ENCODE measurements around the gene GPC2. TPM values are rescaled to one million over a fixed set of nuclear protein-coding genes. Genes with fewer than 3 reads are reported as not detected.
"Not testable (repeated sequence)": the region's sequence is repeated elsewhere in the genome, so short reads cannot be mapped to it uniquely, and the experiment has no call there.

Gene GPC2
- total RNA-seq, 1 donor, result 1.4 TPM

DNA sequence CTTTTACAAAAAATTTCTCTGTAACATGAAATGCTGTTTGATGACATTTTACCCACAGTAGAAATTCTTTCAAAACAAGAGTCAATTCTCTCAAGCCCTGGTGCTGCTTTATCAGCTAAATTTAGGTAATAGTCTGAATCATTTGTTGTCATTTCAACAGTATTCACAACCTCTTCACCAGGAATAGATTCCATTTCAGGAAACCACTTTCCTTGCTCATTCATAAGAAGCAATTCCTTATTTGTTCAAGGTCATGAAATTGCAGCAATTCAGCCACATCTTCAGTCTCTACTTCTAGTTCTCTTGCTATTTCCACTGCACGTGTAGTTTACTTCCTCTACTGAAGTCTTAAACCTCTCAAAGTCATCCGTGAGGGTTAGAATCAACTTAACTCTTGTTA lies 14.6 kb upstream of the GPC2 start:
- no peaks in the 10 kb centered on the region for H3K79me2 ChIP-seq (ENCODE audit: insufficient read depth, low read length)
- DNase-seq (ENCODE audit: insufficient read length, low spot score, missing footprints), result no peak
- no peak overlapping the region for H3K27ac ChIP-seq (ENCODE audit: low read depth, low read length)
- TF ChIP-seq, protein P1, sequence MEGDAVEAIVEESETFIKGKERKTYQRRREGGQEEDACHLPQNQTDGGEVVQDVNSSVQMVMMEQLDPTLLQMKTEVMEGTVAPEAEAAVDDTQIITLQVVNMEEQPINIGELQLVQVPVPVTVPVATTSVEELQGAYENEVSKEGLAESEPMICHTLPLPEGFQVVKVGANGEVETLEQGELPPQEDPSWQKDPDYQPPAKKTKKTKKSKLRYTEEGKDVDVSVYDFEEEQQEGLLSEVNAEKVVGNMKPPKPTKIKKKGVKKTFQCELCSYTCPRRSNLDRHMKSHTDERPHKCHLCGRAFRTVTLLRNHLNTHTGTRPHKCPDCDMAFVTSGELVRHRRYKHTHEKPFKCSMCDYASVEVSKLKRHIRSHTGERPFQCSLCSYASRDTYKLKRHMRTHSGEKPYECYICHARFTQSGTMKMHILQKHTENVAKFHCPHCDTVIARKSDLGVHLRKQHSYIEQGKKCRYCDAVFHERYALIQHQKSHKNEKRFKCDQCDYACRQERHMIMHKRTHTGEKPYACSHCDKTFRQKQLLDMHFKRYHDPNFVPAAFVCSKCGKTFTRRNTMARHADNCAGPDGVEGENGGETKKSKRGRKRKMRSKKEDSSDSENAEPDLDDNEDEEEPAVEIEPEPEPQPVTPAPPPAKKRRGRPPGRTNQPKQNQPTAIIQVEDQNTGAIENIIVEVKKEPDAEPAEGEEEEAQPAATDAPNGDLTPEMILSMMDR (IDR thresholded peaks at IDR 0.05; ENCODE audit: extremely low read depth, low read depth, low read length), result no peak
- H3K4me3 ChIP-seq (ENCODE audit: insufficient read depth, low read length), result no peak overlapping the region
- no peaks in the 10 kb centered on the region for H4K20me1 ChIP-seq (ENCODE audit: insufficient read depth, low read length)
- no peaks in the 10 kb centered on the region for H3K9me3 ChIP-seq (ENCODE audit: low read depth, low read length)
- H2AFZ ChIP-seq (ENCODE audit: low read length), result peak overlapping the region; percentile 70
- no peaks in the 10 kb centered on the region for H3K27me3 ChIP-seq (ENCODE audit: insufficient read depth, low read length)
- peaks cover 13% of the 10 kb centered on the region for H3K4me1 ChIP-seq (ENCODE audit: insufficient read depth, low read length)
- H3K4me2 ChIP-seq (ENCODE audit: insufficient read depth, low read length), result peak overlapping the region; percentile 18
- no peaks in the 10 kb centered on the region for H3K36me3 ChIP-seq (ENCODE audit: insufficient read depth, low read length)

- TF ChIP-seq, protein P1 (IDR thresholded peaks at IDR 0.05; ENCODE audit: extremely low read depth, low read depth, low read length), result peak; percentile 50
- Histone ChIP-seq H4K20me1 (ENCODE audit: insufficient read depth, low read length) (no peaks in the 10 kb centered on the region), H3K4me2 (ENCODE audit: insufficient read depth, low read length) (no peak overlapping the region), H3K4me3 (ENCODE audit: insufficient read depth, low read length) (no peak overlapping the region), H3K9me3 (ENCODE audit: low read depth, low read length) (no peaks in the 10 kb centered on the region), H3K27me3 (ENCODE audit: insufficient read depth, low read length) (no peaks in the 10 kb centered on the region), H3K79me2 (ENCODE audit: insufficient read depth, low read length) (no peaks in the 10 kb centered on the region), H3K27ac (ENCODE audit: low read depth, low read length) (no peak overlapping the region), H3K36me3 (ENCODE audit: insufficient read depth, low read length) (no peaks in the 10 kb centered on the region), H3K4me1 (ENCODE audit: insufficient read depth, low read length) (peaks cover 13% of the 10 kb centered on the region), H2AFZ (ENCODE audit: low read length) (peak overlapping the region; percentile 63)
- no peak for DNase-seq (ENCODE audit: insufficient read length, low spot score, missing footprints)
Measured at GRCh38 chr7:100190048-100190711, 13.0 kb upstream of the GPC2 start.

DNA sequence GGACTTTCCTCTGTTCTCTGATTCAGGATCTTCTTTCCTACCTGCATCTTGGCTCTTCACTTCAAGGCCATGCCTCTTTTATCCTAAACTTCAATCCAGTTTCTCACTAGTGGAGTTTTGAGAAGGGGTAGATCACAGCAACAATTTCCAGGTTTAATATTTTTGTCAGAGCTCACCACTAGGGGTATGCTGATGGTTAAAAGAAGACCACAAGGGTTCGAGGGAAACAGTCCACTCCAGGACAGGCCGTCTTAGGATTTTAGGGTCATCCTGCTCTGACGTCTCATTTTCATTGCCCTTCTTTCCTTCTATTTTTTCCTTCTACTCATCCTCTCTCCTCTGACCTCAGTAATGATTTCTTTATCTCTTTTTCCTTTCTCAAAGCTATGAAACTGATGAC lies 11.9 kb upstream of the GPC2 start:
- Histone ChIP-seq H3K27me3 (ENCODE audit: insufficient read depth, low read length) (no peaks in the 10 kb centered on the region), H3K36me3 (ENCODE audit: insufficient read depth, low read length) (no peaks in the 10 kb centered on the region), H3K4me1 (ENCODE audit: insufficient read depth, low read length) (peaks cover 13% of the 10 kb centered on the region), H3K79me2 (ENCODE audit: insufficient read depth, low read length) (no peaks in the 10 kb centered on the region), H2AFZ (ENCODE audit: low read length) (no peak overlapping the region), H3K4me2 (ENCODE audit: insufficient read depth, low read length) (no peak overlapping the region), H4K20me1 (ENCODE audit: insufficient read depth, low read length) (no peaks in the 10 kb centered on the region), H3K27ac (ENCODE audit: low read depth, low read length) (no peak overlapping the region), H3K9me3 (ENCODE audit: low read depth, low read length) (no peaks in the 10 kb centered on the region), H3K4me3 (ENCODE audit: insufficient read depth, low read length) (no peak overlapping the region)
- no peak for DNase-seq (ENCODE audit: insufficient read length, low spot score, missing footprints)
- TF ChIP-seq, protein P1 (IDR thresholded peaks at IDR 0.05; ENCODE audit: extremely low read depth, low read depth, low read length), result peak; percentile 26

DNA sequence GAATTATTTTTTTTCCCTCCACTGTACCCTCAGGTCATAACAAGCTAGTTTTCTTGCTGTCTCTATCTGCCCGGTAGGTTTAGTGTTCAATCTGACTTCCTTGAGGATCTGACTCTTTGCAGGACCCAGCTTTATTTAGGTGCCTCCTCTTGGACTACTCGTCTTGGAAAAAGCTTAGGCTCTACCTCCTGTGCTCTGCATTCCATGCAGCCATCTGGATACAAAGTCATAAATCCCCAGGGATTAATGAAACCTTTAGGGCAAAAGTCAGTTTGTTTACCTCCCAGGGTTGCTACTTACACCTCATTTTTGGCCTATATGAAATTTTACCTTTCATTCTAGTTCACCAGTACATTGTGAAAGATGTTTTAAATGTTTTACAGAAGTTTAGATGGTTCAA lies 8.5 kb upstream of the GPC2 start:
- Histone ChIP-seq H3K27ac (ENCODE audit: low read depth, low read length) (no peak overlapping the region), H3K79me2 (ENCODE audit: insufficient read depth, low read length) (no peaks in the 10 kb centered on the region)

GRCh38 chr7:100183090-100183489 lies 5.9 kb upstream of the GPC2 start:
- H3K27me3 ChIP-seq (ENCODE audit: insufficient read depth, low read length); H4K20me1 ChIP-seq (ENCODE audit: insufficient read depth, low read length); H3K36me3 ChIP-seq (ENCODE audit: insufficient read depth, low read length); H3K79me2 ChIP-seq (ENCODE audit: insufficient read depth, low read length); H3K9me3 ChIP-seq (ENCODE audit: low read depth, low read length); H2AFZ ChIP-seq (ENCODE audit: low read length); DNase-seq (ENCODE audit: insufficient read length, low spot score, missing footprints); H3K4me3 ChIP-seq (ENCODE audit: insufficient read depth, low read length); H3K4me1 ChIP-seq (ENCODE audit: insufficient read depth, low read length); H3K4me2 ChIP-seq (ENCODE audit: insufficient read depth, low read length); H3K27ac ChIP-seq (ENCODE audit: low read depth, low read length): not testable (repeated sequence)

More for the DNA sequence above, 8.5 kb upstream of the GPC2 start:
- TF ChIP-seq, protein P1 (IDR thresholded peaks at IDR 0.05; ENCODE audit: extremely low read depth, low read depth, low read length), result no peak
- Histone ChIP-seq H3K4me1 (ENCODE audit: insufficient read depth, low read length) (peaks cover 2% of the 10 kb centered on the region), H3K4me3 (ENCODE audit: insufficient read depth, low read length) (no peak overlapping the region), H3K9me3 (ENCODE audit: low read depth, low read length) (no peaks in the 10 kb centered on the region), H3K36me3 (ENCODE audit: insufficient read depth, low read length) (no peaks in the 10 kb centered on the region), H2AFZ (ENCODE audit: low read length) (no peak overlapping the region), H4K20me1 (ENCODE audit: insufficient read depth, low read length) (no peaks in the 10 kb centered on the region), H3K27me3 (ENCODE audit: insufficient read depth, low read length) (no peaks in the 10 kb centered on the region), H3K4me2 (ENCODE audit: insufficient read depth, low read length) (no peak overlapping the region)
- no peak for DNase-seq (ENCODE audit: insufficient read length, low spot score, missing footprints)

- H3K4me3 ChIP-seq (ENCODE audit: insufficient read depth, low read length); H3K79me2 ChIP-seq (ENCODE audit: insufficient read depth, low read length); H3K27me3 ChIP-seq (ENCODE audit: insufficient read depth, low read length); H2AFZ ChIP-seq (ENCODE audit: low read length); DNase-seq (ENCODE audit: insufficient read length, low spot score, missing footprints); H3K27ac ChIP-seq (ENCODE audit: low read depth, low read length); H3K4me2 ChIP-seq (ENCODE audit: insufficient read depth, low read length); H3K36me3 ChIP-seq (ENCODE audit: insufficient read depth, low read length); H3K9me3 ChIP-seq (ENCODE audit: low read depth, low read length); H4K20me1 ChIP-seq (ENCODE audit: insufficient read depth, low read length); H3K4me1 ChIP-seq (ENCODE audit: insufficient read depth, low read length): not testable (repeated sequence)
Measured at GRCh38 chr7:100182616-100183015, 5.4 kb upstream of the GPC2 start.

Measured in osteoblast (primary cell).